ENCODE data around the gene STX16. TPM values are rescaled to one million over a fixed set of nuclear protein-coding genes. Genes with fewer than 3 reads are reported as not detected.

The STX16 gene
- total RNA-seq, 2 donors from 2014 or later: 91.6 to 114 TPM

- Histone ChIP-seq H3K4me3 (ENCODE audit: low read length) (no peak overlapping the region), H3K4me1 (ENCODE audit: control insufficient read depth, insufficient read depth, low read length) (no peaks in the 10 kb centered on the region), H3K27me3 (ENCODE audit: control insufficient read depth, insufficient read depth, low read length, poor library complexity, severe bottlenecking) (no peaks in the 10 kb centered on the region), H3K27ac (ENCODE audit: low read depth, low read length) (no peak overlapping the region), H3K36me3 (ENCODE audit: control insufficient read depth, insufficient read depth, low read length) (peaks cover 25% of the 10 kb centered on the region), H3K9ac (ENCODE audit: extremely low read depth, low read length, poor library complexity, severe bottlenecking) (no peak overlapping the region), H3K9me3 (ENCODE audit: control insufficient read depth, low read length) (no peaks in the 10 kb centered on the region)
- Mint-ChIP-seq H3K36me3 (ENCODE audit: low read depth) (peaks cover 52% of the 10 kb centered on the region), H3K4me3 (no peak overlapping the region), H3K9me3 (no peaks in the 10 kb centered on the region), H3K27me3 (ENCODE audit: insufficient read depth) (no peaks in the 10 kb centered on the region), H3K4me1 (peaks cover 7% of the 10 kb centered on the region), H3K27ac (no peak overlapping the region)
- no peak for DNase-seq
- TF ChIP-seq, protein P1, sequence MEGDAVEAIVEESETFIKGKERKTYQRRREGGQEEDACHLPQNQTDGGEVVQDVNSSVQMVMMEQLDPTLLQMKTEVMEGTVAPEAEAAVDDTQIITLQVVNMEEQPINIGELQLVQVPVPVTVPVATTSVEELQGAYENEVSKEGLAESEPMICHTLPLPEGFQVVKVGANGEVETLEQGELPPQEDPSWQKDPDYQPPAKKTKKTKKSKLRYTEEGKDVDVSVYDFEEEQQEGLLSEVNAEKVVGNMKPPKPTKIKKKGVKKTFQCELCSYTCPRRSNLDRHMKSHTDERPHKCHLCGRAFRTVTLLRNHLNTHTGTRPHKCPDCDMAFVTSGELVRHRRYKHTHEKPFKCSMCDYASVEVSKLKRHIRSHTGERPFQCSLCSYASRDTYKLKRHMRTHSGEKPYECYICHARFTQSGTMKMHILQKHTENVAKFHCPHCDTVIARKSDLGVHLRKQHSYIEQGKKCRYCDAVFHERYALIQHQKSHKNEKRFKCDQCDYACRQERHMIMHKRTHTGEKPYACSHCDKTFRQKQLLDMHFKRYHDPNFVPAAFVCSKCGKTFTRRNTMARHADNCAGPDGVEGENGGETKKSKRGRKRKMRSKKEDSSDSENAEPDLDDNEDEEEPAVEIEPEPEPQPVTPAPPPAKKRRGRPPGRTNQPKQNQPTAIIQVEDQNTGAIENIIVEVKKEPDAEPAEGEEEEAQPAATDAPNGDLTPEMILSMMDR (conservative IDR thresholded peaks at IDR 0.05): no peak
- 97% methylated on average over 2 of the region's 2 CpGs; no CpG with 5 or more reads in 1 of the 2 experiments for WGBS, 2 experiments (ENCODE audit: insufficient coverage in 1 of 2, insufficient read length in 1 of 2)
Observed at GRCh38 chr20:58684291-58684690, 33.2 kb downstream of the STX16 start.

DNA sequence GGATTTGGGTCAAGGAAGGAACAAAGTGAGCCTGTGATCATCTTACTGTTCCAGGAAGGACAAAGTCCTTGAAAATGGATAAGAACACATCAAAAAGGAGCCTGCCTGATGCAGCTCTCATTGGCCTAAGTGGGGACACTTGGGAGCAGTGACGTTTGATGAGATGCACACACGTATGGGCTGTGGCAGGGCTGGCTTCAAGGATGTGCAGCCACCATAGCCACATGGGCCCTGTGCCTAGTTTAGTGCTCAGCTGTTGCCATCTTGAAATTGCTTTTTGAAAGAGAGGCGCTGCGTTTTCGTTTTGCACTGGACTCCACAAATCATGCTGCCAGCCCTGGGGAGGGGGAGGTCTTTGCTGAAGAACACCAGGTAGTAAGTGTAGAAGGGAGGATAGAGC, 34.9 kb downstream of the STX16 start:
- H3K27ac ChIP-seq (ENCODE audit: low read depth, low read length): no peak overlapping the region
- no peak overlapping the region for H3K27ac Mint-ChIP-seq
- no peak overlapping the region for H3K9ac ChIP-seq (ENCODE audit: extremely low read depth, low read length, poor library complexity, severe bottlenecking)
- peaks cover 43% of the 10 kb centered on the region for H3K36me3 Mint-ChIP-seq (ENCODE audit: low read depth)
- no peaks in the 10 kb centered on the region for H3K27me3 ChIP-seq (ENCODE audit: control insufficient read depth, insufficient read depth, low read length, poor library complexity, severe bottlenecking)
- no peaks in the 10 kb centered on the region for H3K9me3 Mint-ChIP-seq
- H3K36me3 ChIP-seq (ENCODE audit: control insufficient read depth, insufficient read depth, low read length): peaks cover 13% of the 10 kb centered on the region
- no peak overlapping the region for H3K4me3 Mint-ChIP-seq
- WGBS, 2 experiments (ENCODE audit: insufficient coverage in 1 of 2, insufficient read length in 1 of 2): 91 to 100% methylated on average over 5 of the region's 5 CpGs
- no peaks in the 10 kb centered on the region for H3K9me3 ChIP-seq (ENCODE audit: control insufficient read depth, low read length)
- no peak overlapping the region for H3K4me3 ChIP-seq (ENCODE audit: low read length)
- TF ChIP-seq, protein P1 (conservative IDR thresholded peaks at IDR 0.05): no peak
- H3K4me1 Mint-ChIP-seq: peaks cover 7% of the 10 kb centered on the region
- H3K27me3 Mint-ChIP-seq (ENCODE audit: insufficient read depth): no peaks in the 10 kb centered on the region
- H3K4me1 ChIP-seq (ENCODE audit: control insufficient read depth, insufficient read depth, low read length): no peaks in the 10 kb centered on the region
- DNase-seq: peak; percentile 38

DNA sequence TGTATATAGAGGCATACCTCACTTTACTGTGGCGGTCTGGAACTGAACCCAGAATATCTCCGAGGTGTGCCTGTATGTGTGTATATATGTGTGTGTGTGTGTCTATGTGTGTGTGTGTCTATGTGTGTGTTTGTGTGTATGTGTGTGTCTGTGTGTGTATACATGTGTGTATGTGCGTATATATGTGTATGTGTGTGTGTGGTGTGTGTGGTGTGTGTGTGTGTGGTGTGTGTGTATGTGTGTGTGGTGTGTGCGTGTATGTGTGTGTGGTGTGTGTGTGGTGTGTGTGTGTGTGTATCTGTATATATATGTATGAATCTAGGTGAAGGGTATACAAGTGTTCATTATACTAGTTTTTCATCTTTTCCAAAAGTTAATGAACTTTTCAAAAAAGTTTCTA, 37.3 kb downstream of the STX16 start:
- H3K27ac Mint-ChIP-seq: no peak overlapping the region

More for the DNA sequence above, 37.3 kb downstream of the STX16 start:
- no peaks in the 10 kb centered on the region for H3K4me1 ChIP-seq (ENCODE audit: control insufficient read depth, insufficient read depth, low read length)
- peaks cover 26% of the 10 kb centered on the region for H3K36me3 Mint-ChIP-seq (ENCODE audit: low read depth)
- TF ChIP-seq, protein P1 (conservative IDR thresholded peaks at IDR 0.05): no peak
- H3K4me3 ChIP-seq (ENCODE audit: low read length): no peak overlapping the region
- peaks cover 10% of the 10 kb centered on the region for H3K4me1 Mint-ChIP-seq
- H3K9me3 Mint-ChIP-seq: no peaks in the 10 kb centered on the region
- no peak overlapping the region for H3K27ac ChIP-seq (ENCODE audit: low read depth, low read length)
- H3K27me3 ChIP-seq (ENCODE audit: control insufficient read depth, insufficient read depth, low read length, poor library complexity, severe bottlenecking): no peaks in the 10 kb centered on the region
- H3K36me3 ChIP-seq (ENCODE audit: control insufficient read depth, insufficient read depth, low read length): peaks cover 13% of the 10 kb centered on the region
- DNase-seq: no peak
- H3K9me3 ChIP-seq (ENCODE audit: control insufficient read depth, low read length): no peaks in the 10 kb centered on the region
- WGBS, 2 experiments (ENCODE audit: insufficient coverage in 1 of 2, insufficient read length in 1 of 2): 96% methylated on average over 4 of the region's 4 CpGs; no CpG with 5 or more reads in 1 of the 2 experiments
- H3K4me3 Mint-ChIP-seq: no peak overlapping the region
- no peak overlapping the region for H3K9ac ChIP-seq (ENCODE audit: extremely low read depth, low read length, poor library complexity, severe bottlenecking)
- no peaks in the 10 kb centered on the region for H3K27me3 Mint-ChIP-seq (ENCODE audit: insufficient read depth)
